Esophagus mucosa (tissue), 1 donor: Measurements from ENCODE around the gene MEGF11. TPM values are rescaled to one million over a fixed set of nuclear protein-coding genes. Genes with fewer than 3 reads are reported as not detected.

ENCODE experiments used
- ATAC-seq: fragments of 200-7000 bp; cut with Tn5 transposase; one replicate; pipeline ENCODE4 v1.9.1; 2020
- total RNA-seq: library from RNA; stranded (reverse); gene quantifications from one replicate; pipeline ENCODE4 v1.2.4, GENCODE V29; 2023
- donor health status: DM: yes; HTN: yes; CAD: no.

The MEGF11 gene
- total RNA-seq: not detected

DNA sequence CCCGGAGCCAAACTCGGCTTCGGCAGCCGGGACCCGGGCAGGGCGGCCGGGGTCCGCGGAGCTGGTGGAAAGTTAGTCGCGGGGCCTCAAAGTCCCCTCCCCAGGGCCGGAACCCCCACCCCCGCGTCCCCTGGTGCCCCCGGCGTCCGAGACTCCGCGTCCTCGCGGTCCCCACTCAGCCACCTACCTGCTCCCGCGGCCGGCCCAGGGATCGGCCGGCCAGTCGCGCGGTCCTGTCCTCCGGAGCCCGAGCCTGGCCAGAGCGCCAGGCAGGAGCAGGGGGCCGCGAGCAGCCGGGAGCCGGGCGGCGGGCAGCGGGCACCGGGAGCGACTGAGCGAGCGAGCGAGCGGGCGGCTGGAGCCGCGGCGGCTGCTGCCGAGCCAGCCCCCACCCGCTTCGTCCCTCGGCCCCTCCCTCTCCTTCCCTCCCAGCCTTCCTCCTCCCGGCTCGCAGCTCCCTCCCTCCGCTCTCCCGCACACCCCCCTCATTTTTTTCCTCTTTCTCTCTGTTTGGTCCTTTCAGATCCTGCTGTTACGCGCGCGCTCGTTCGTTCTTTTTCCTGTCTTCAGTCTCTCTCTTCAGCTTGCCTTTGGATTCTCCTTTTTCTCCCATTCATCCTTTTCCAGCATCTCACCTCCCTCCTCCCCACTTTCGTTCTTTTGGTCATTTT is at the start of gene MEGF11:
Gene MEGF11 (minus strand): TSS at position 333 of the 671 bp plus-strand sequence. CDS start 125,347 bp downstream, outside the sequence.
- ATAC-seq: no peak

DNA sequence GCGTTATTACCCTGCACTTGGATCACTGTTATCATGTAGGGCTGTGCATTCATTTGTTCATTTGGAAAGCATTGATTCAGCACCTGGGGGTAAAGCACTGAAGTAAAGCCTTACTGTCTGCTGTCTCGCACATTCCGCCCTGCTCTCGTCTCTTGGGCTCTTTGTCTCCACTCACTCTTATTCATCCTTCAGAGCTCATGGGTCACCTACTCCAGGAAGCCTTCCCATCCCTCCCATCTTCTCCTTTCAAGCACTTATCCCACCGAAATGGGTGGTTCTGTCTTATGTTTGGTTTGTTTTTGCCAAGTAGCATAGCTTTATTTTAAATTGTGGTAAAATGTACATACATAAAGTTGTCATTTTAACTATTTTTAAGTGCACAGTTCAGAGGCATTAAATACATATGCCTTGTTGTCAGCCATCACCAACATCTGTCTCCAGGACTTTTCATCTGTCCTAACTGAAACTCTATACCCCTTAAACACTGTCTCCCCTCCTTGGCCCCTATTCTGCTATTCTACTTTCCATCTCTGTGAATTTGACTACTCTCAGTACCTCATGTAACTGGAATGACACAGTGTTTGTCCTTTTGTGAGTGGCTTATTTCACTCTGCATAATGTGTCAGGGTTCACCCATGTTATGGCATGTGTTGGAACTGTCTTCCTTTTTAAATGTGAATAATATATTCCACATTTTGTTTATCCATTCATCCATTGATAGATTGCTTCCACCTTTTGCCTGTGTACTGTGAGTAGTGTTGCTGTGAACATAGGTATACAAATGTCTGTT is 49.1 kb upstream of the MEGF11 start:
- no peak for ATAC-seq

DNA sequence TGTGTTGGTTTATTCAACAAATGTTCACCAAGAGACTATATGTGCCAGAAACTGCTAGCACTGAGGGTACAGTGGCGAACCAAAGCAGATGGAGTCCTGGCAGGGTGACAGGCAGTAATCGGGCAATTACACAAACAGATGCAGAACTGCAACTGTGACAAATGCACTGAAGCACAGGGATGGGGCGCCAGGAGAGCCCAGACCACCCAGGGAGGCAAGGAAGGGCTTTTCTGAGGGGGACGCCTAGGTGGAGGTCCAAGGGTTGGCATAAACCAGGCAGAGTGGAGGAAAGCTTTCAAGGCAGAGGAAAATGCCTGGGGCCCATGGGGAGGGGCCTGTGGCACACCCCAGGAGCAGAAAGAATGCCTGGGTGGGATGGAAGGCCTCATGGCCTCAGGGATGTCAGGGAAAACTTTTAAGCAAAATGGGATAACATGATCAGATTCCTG is 45.3 kb upstream of the MEGF11 start:
- ATAC-seq: no peak

DNA sequence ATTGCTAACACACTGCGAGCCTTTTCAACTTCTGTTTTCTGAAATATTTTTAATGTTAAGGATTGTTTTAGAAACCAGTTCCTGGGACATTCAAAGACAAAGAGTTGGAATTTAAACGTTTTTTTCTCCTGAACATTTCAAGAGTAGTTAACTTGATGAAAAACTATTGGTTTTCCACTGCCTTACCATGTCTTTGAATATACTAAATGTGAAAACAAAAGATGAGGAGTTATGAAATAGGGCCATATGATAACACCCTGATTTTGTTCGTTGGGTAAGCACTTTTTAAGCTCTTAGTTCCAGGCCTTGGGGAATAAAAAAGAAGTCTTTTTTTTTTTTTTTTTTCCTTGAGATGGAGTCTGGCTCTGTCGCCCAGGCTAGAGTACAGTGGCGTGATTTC is 42.6 kb upstream of the MEGF11 start:
- ATAC-seq: no peak

DNA sequence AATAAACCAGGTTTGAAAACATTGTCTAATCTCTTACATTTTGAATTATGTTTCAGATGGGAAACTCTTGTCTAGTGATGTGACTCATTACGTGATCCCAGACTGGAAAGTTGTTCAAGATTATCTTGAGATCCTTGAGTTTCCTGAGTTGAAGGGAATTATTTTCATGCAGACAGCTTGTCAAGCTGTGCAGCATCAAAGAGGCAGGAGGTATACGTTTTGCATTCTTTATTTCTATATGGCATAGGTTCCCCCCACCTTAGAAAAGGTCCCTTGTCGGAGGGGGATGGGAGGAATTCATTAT is 41.3 kb upstream of the MEGF11 start:
- ATAC-seq: no peak

DNA sequence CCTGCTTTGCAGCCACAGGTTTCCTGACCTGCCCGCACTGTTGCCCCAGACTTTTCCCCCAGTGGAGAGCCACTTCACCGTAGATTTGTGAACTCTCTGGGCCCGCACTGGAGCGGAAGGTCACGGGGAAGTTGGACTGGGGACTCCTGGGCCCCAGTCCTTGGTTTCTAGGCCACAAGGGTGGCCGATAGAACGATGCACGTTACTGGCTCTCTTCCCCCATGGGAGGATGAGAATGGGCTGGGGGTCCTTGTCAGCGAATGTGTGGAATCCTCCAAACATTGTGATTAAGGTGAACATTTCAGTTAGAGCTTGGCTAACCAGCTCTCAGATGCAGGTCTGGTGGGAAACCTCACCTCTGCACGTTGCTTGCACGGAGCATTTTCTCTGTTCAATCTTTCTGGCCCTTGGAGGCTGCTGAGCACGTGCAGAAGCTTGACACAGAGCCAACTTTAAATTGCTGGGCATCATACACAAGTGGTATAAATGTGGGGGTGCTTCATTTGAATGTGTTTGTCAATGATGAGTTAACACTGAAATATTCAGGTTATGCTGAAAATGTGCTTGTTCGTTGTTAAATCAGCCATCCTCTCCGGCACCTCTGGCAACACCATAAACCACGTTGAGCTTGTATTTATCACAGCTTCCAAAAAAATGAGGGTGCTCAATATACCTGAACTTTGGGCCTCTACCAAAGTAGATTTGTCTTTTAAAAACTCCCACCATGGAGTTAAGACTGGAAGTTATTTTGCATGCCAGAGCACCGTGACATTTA is 40.8 kb upstream of the MEGF11 start:
- peak; percentile 32 for ATAC-seq

DNA sequence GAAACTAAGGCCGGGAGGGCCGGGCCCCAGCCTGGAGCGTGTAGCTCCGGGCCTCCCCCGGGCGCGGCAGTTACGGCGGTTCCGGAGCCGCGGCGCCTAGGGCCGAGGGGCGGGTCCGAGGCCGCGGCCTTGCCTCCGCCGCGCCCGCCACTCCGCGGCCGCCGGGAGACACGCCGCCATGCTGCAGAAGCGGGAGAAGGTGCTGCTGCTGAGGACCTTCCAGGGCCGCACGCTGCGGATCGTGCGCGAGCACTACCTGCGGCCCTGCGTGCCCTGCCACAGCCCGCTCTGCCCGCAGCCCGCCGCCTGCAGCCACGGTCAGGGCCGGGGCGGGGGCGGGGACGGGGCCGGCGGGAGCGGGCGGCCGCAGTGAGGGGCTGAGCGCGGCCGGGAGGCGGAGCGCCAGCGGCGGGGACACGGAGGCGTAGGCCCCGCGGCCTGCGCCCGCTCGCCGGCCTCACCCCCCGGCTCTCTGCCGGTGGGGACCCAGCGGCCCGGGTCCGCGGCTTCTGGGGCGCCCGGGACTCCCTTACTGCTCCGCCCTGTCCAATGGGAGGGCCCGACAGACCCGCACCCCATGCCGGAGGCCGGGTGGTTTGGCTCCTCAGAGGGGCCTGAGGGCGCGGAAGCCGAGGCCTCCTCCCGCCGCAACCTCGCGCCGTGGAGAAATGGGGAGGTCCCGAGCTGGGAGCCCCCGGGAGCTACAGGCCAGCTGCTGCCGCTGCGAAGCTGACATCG is 40.0 kb upstream of the MEGF11 start, which contains the start of gene DIS3L:
Gene DIS3L (plus strand): TSS at position 150 of the 738 bp plus-strand sequence. CDS start 29 bp downstream, at position 179.
- ATAC-seq: peak; percentile 87

DNA sequence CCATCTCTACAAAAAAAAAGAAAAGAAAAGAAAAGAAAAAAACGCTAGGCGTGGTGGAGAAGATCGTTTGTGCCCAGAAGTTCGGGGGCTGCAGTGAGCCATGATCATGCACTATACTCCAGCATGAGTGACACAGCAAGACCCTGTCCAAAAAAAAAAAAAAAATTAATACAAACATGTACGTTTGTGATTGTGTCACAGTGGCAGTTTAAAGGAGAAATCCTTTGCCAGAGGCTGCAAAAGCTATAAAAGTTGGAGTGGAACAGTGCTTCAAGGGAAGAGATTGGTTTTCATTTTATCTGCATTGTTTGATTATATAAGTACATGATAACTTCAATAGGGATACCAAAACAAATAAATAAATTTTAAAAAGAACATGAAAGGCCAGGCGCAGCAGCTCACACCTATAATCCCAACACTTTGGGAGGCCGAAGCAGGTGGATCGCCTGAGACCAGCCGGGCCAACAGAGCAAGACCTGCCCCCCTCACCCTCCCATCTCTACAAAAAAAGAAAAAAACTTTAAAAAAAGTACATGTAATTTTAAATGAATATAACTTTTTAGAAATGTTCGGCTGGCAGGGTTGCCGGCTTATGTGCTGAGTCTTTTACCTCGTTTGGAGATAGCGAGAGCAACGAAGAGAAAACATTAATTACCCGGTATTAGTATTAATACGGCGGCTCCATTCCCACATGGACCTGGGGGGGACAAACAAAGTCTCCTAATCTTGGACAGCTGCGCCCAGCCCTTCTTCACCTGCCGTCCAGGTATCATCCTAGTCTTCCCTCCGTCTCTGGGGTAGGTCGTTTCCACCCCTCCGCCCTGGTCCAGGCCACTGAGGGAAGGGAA is 39.2 kb upstream of the MEGF11 start:
- ATAC-seq: no peak

DNA sequence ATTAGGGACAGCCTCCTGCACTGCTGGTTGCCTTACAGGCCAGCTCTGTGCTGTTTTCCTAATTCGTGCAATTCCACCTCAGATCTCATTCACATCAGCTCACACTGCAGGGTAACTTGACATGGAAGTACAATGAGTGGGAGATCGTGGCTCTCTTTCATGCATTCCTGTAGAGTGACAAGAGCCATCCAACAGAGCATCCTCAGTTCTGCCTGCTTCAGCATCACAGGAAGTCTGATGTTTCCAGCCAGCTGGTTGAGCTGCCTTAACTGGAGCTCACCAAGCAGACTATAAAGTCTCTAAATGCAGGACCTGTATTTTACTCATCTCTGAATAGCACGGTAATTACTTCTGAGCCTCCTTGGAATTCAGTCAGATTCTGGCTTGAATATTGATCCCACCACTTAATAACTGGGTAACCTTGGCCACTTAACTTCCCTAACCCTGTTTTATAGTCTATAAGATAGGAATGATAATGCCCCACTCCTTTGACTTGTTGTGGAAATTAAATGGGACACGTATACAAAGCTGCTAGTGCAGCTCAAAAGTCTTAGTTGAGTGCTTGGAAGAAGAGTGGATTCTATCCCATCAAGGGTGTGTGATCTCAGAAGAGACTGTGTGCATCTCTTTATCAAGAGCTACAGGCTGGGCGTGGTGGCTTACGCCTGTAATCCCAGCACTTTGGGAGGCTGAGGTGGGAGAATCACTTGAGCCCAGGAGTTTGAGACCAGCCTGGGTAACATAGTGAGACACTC is 38.4 kb upstream of the MEGF11 start:
- ATAC-seq: no peak

DNA sequence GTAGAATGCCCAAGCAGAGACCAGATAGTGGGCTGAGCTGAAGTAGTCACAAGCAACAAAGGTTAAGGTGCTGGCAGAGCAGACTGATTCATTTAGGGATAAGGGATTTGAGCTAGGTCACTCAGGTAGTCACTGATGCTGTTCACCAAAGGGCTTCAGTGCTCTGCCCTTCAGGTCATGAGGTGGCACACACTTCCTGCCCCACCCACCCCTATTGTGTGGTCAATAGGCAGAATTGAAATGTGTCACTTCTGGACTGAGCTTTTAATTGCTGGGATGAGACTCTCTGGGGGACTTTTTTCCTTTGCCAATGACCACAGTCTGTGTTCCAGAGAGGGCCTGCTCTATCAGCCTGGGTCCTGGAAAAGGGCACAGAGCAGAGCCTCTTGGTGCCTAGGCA is 37.0 kb upstream of the MEGF11 start:
- peak; percentile 46 for ATAC-seq

DNA sequence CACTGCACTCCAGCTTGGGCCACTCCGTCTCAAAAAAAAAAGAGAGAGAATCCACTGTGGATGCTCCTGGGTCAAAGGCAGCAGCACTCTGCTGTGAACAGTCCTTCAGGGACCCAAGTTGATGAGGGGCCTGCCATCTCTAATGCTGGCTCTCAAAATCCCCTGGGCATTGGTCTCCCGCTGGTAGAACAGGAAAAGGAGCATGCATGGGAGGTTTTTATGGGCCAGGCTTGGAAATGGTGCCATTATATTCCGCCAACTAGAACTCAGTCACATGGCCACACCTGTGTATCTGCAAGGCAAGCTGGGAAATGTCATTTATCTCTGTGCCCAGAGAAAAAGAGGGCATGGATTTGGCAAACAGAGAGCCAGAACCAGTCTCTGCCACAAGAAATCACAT is 36.5 kb upstream of the MEGF11 start:
- ATAC-seq: no peak

DNA sequence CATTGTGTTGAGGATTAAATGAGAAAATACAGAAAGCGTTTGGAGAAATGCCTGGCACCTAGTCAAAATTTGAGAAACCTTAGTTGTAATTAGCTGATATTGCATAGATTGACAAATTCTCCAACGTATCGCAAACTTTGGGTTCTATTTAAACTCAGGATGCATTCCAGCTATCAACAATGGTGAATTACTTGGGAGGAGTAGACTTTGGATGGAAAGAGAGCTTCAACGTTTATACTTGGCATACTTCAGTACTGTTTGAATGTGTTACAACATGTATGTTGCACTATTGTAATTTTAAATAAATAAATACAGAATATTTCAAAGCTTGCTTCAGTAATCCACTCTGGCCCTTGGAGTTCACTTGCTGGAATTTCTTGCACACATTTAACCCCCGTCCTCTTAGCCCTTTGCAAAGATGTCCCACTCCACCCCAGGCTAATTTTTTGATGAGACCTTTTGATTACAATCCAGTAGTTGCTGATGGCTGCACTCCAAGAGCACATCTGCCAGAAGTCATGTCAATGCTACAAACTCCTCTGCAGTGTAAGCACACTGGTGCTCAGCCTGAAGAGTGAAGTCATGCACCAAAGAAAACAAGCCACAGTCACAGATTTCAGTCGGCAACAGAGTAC is 35.1 kb upstream of the MEGF11 start:
- no peak for ATAC-seq

DNA sequence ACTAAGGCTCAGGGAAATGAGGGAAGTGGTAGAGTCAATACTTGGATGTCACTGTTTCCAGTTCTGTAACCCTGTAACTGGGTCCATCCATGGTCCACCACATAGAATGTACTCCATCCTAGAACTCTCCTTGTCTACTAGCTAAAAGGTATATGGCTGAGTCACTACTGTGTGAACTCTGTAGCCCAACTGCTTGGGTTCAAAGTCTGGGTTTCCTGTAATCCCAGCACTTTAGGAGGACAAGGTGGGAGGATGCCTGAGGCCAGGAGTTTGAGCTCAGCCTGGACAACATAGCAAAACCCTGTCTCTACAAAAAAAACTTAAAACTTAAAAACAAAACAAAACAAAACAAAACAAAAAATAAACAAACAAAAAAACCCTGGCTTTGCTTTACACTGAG is 34.5 kb upstream of the MEGF11 start:
- ATAC-seq: no peak

DNA sequence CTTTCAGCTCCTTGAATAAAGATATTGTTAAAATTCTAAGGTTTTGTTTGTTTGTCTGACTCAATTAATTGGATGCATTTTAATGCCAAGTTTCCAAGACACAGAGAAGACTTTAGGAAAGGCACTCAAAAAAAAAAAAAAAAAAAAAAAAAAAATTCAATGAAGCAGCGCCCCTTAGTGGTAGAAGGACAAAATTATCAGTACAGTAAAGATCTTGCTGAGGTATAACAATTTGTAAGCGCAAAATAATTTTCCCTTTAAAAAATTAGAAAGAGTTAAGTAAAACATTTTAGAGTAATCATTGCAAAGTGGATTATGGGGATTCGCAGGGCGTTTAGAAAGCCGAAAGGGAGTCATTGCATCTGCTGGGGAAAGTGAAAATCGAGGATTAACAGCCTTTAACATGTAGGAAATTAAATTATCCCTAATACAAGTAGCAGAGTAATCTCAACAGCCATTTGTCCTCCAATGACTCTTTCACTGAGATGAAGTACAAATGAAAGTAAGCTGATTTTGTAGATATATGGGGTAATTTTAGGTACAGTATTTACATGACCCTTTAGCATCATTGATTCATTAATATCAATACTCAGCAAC is 34.0 kb upstream of the MEGF11 start:
- no peak for ATAC-seq

DNA sequence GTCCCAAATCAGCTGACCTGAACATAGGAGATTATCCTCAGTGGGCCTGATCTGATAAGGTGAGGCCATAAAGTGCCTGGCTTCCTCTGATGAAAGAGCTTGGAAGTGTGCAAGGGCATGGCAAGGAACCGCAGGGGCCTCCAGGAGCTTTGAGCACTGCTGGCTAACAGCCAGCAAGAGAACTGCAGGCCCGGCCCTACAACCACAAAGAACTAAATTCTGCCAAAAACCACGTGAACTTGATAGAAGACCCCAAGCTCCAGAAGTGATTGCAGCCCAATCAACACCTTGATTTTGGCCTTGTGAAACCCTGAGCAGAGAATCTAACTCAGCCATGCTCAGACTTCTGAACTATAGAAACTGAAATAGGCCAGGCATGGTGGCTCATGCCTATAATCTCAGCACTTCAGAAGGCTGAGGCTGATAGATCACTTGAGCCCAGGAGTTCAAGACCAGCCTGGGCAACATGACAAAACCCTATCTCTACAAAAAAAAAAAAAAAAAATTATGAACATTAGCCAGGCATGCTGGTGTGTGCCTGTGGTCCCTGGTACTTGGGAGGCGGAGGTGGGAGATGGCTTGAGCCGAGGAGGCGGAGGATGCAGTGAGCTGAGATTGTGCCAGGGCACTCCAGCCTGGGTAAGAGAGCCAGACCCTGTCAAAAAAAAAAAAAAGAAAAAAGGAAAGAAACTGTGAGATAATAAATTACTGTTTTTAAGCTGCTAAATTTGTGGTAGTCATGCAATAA is 32.2 kb upstream of the MEGF11 start:
- no peak for ATAC-seq

DNA sequence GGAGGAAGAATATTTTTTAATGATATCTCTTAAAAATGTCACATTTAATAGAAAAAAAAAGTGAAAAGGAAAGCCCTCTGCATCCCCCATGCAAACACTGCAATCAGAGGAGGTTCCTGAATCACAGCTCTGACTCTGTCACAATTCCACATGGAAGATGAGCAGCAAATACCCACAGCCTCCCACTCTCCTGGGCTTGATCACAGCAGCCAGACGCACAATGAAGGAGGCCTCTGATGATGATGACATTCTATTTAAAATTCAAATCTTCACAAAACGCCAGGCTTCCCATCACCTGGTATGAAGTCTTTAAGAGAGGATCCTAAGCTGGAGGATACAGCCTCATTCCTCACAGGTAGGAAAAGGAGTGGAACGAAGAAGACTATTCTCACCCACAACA is 30.7 kb upstream of the MEGF11 start:
- no peak for ATAC-seq

DNA sequence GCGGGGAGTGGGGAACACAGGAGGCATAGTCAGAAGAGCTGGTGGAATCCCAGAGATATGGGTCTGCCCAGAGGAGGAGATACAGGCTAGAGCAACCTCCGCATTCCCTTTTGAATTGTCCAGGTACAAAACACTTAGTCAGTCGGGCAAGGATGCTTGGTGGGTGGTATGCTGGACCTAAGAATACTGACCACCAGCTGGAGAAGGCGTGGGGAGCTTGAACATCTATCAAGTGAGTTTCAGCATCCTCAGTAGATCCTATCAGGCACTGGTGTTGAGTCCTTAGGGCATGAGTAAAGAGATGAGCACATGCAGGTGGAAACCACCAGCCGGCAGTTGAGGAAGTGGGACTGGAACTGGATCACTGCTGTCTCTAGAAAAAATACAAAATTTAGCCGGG is 25.1 kb upstream of the MEGF11 start:
- no peak for ATAC-seq

DNA sequence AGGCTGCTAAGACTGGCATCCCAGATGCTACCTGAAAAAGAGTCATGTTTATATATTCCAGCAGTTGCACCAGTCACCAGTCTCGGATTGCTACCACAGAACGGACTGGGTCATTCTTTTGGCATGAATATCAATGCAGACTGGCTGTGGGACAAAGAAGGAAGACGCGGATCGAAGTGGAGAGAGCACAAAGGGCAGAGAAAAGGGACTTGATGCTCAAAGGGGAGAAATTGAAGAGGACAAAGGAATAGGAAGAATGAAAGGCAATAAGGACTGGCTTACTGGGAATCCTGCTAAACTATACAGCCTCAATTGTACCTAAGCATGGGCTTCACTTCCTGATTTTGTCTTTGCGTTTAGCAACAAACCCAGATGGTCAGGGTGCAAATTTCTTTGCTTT is 24.5 kb upstream of the MEGF11 start:
- ATAC-seq: no peak

DNA sequence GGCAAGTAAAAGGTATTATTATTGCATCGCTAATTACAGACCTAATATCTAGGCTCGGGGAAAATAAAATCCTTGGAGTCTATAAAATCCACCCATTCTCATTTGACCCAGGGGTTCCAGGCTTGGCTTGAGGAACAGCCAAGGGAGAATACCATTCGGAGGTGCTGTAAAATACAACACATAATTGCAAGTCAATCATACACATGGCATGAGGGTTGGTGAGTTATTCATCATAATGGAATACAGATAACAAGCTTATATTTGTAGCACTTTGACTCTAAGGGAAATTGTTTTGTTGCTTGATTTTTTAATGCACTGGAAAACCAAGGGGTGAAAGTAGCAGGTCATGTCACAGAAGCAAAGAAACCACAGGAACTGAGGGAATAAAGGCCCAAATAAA is 23.0 kb upstream of the MEGF11 start:
- no peak for ATAC-seq
